A549 (cell line): Measurements from ENCODE around the gene TCF4. TPM values are rescaled to one million over a fixed set of nuclear protein-coding genes. Genes with fewer than 3 reads are reported as not detected.

Experiments used
- ATAC-seq, 2 experiments: fragments of 200-7000 bp in 1 of 2; fragments of >200 bp in 1 of 2; cut with Nextera tagmentation in 1 of 2; cut with Tn5 transposase in 1 of 2; 3 replicates each; pipeline versions ENCODE4 v1.8.0 to v1.9.1; 2018 to 2020; ENCODE audit warnings: mild to moderate bottlenecking in 1 of 2, moderate library complexity in 1 of 2
- CTCF ChIA-PET: fragments of 300-600 bp; sonication (Branson Sonifier 250); formaldehyde crosslinking; extraction: SDS; loops from one replicate; lab custom pipeline; 2021; ENCODE audit warnings: antibody characterized with exemption, inconsistent platforms; lab: Yijun Ruan, JAX
- POLR2A ChIA-PET: fragments of 350-600 bp; formaldehyde crosslinking; extraction: SDS; loops from one replicate; lab custom pipeline; 2021; ENCODE audit warnings: antibody characterized with exemption, inconsistent platforms; lab: Yijun Ruan, JAX
- DNase-seq, 2 experiments: peaks; one replicate each; pipeline versions ENCODE4 v3.0.0 to v3.0.0-alpha.2; 2011 to 2016; ENCODE audit warnings: low read depth in 1 of 2, low spot score in 1 of 2
- FAIRE-seq: peaks from 2 replicates; lab custom pipeline; 2011; peaks lifted over from hg19 to GRCh38; lab: Jason Lieb, UNC
- H3K27ac ChIP-seq, 2 experiments: fragments of >200 bp; sonication (Bioruptor Twin); formaldehyde crosslinking; 3 replicates each; pipeline ENCODE4 v1.5.1; 2016 to 2017
- H3K4me1 ChIP-seq: fragments of >200 bp; sonication (Bioruptor Twin); formaldehyde crosslinking; 3 replicates; pipeline ENCODE4 v1.6.1; 2016
- H3K4me2 ChIP-seq: fragments of >200 bp; sonication (Bioruptor Twin); formaldehyde crosslinking; 3 replicates; pipeline ENCODE4 v1.6.1; 2016
- H3K4me3 ChIP-seq: fragments of >200 bp; sonication (Bioruptor Twin); formaldehyde crosslinking; 3 replicates; pipeline ENCODE4 v1.5.1; 2016
- H3K9me3 ChIP-seq: fragments of >200 bp; sonication (Bioruptor Twin); formaldehyde crosslinking; 3 replicates; pipeline ENCODE4 v1.6.1; 2016
- CBX2 ChIP-seq: fragments of 200-600 bp; sonication (generic); IDR thresholded peaks from 2 replicates; pipeline ENCODE4 v1.6.1; 2016; ENCODE audit warnings: low read depth, mild to moderate bottlenecking, borderline replicate concordance
- CHD2 ChIP-seq: fragments of 150-350 bp; IDR thresholded peaks from 2 replicates; pipeline ENCODE4 v1.6.1; 2014; ENCODE audit warnings: low read length; ENCODE audit not compliant: partially characterized antibody
- CTCF ChIP-seq: fragments of >200 bp; sonication (Bioruptor Twin); formaldehyde crosslinking; IDR thresholded peaks from 3 replicates; pipeline ENCODE4 v1.5.1; 2016
- EHMT2 ChIP-seq: fragments of 200-600 bp; sonication (generic); IDR thresholded peaks from 2 replicates; pipeline ENCODE4 v1.6.1; 2016; ENCODE audit warnings: antibody characterized with exemption, low read depth, mild to moderate bottlenecking, moderate library complexity
- ELK1 ChIP-seq: fragments of 150-350 bp; IDR thresholded peaks from 2 replicates; pipeline ENCODE4 v1.6.1; 2014; ENCODE audit warnings: low read depth, mild to moderate bottlenecking, low read length
- EP300 ChIP-seq, 2 experiments: fragments of >200 bp; sonication (Bioruptor Twin); formaldehyde crosslinking; IDR thresholded peaks; 2 replicates in 1 of 2; 3 replicates in 1 of 2; pipeline ENCODE4 v1.6.1; 2016 to 2017
- FOSL2 ChIP-seq, 2 experiments: fragments of 450-650 bp in 1 of 2; fragments of >200 bp in 1 of 2; sonication (Bioruptor Twin) in 1 of 2; formaldehyde crosslinking; IDR thresholded peaks; 2 replicates each; pipeline versions ENCODE4 v1.5.0 to v1.6.1; 2016 to 2020; ENCODE audit warnings: mild to moderate bottlenecking in 1 of 2, moderate library complexity in 1 of 2
- JUN ChIP-seq, 2 experiments: fragments of >200 bp; sonication (Bioruptor Twin); formaldehyde crosslinking; IDR thresholded peaks; 2 replicates in 1 of 2; 3 replicates in 1 of 2; pipeline ENCODE4 v1.6.1; 2016 to 2017
- KDM1A ChIP-seq: fragments of 200-600 bp; sonication (generic); IDR thresholded peaks from 2 replicates; pipeline ENCODE4 v1.6.1; 2016; ENCODE audit warnings: low read depth, mild to moderate bottlenecking
- KDM5A ChIP-seq: fragments of 200-600 bp; sonication (generic); IDR thresholded peaks from 2 replicates; pipeline ENCODE4 v1.6.1; 2016; ENCODE audit warnings: antibody characterized with exemption, mild to moderate bottlenecking
- MAFK ChIP-seq: fragments of 450-650 bp; IDR thresholded peaks from 2 replicates; pipeline ENCODE4 v1.6.1; 2014; ENCODE audit not compliant: partially characterized antibody
- MAX ChIP-seq: IDR thresholded peaks from 2 replicates; pipeline ENCODE4 v1.6.1; 2012
- MAZ ChIP-seq: fragments of 150-350 bp; IDR thresholded peaks from 2 replicates; pipeline ENCODE4 v1.6.1; 2014; ENCODE audit warnings: antibody characterized with exemption, low read depth, low read length, borderline replicate concordance
- NPAS2 ChIP-seq: fragments of 250-450 bp; sonication (Bioruptor Pico); IDR thresholded peaks from 2 replicates; pipeline ENCODE4 v1.8.0; 2022; ENCODE audit warnings: mild to moderate bottlenecking, moderate library complexity, borderline replicate concordance
- PHF8 ChIP-seq: fragments of 200-600 bp; sonication (generic); IDR thresholded peaks from 2 replicates; pipeline ENCODE4 v1.6.1; 2016; ENCODE audit warnings: low read depth, mild to moderate bottlenecking, antibody characterized with exemption, moderate library complexity, borderline replicate concordance
- RARB ChIP-seq: fragments of 250-450 bp; sonication (Bioruptor Pico); IDR thresholded peaks from 2 replicates; pipeline ENCODE4 v1.8.0; 2021; ENCODE audit warnings: mild to moderate bottlenecking, moderate library complexity
- RFX5 ChIP-seq: fragments of 450-650 bp; IDR thresholded peaks from 2 replicates; pipeline ENCODE4 v1.7.1; 2014; ENCODE audit warnings: antibody characterized with exemption, mild to moderate bottlenecking, moderate library complexity
- SMC3 ChIP-seq: fragments of >200 bp; sonication (Bioruptor Twin); formaldehyde crosslinking; IDR thresholded peaks from 3 replicates; pipeline ENCODE4 v1.6.1; 2018; ENCODE audit warnings: inconsistent platforms
- TFCP2L1 ChIP-seq: fragments of 250-450 bp; sonication (Bioruptor Pico); IDR thresholded peaks from 2 replicates; pipeline ENCODE4 v1.5.0; 2021; ENCODE audit warnings: mild to moderate bottlenecking
- WGBS: methylation state at CpG from one replicate; pipeline ENCODE4 v1.1.6; 2017; ENCODE audit errors: missing lambda C conversion rate; 5-methylcytosine and 5-hydroxymethylcytosine counted together
- polyA plus RNA-seq, 4 experiments: library from polyadenylated mRNA; depleted of rRNA in 3 of 4; stranded (reverse); fragments of >200 nt; fragmentation: RNase III in 1 of 4; extraction: RNeasy Plus Mini Kit Qiagen cat#74134 plus additional on column Dnase treatment in 1 of 4; gene quantifications; 2 replicates in 3 of 4; 3 replicates in 1 of 4; pipeline ENCODE4 v1.2.3, GENCODE V29; 2011 to 2017

Gene TCF4
- polyA plus RNA-seq, 2 of the 4 experiments (the other 2 are of a cell fraction) = 3.0 to 4.0 TPM

- Histone ChIP-seq H3K4me3 (no peak overlapping the region), H3K27ac (no peak overlapping the region), H3K4me1 (no peaks in the 10 kb centered on the region), H3K4me2 (no peak overlapping the region), H3K9me3 (no peaks in the 10 kb centered on the region)
- FAIRE-seq = no peak
- 98% methylated on average over 5 of the region's 5 CpGs for WGBS
- no peak for DNase-seq
- ATAC-seq = no peak
- TF ChIP-seq NPAS2 (CRISPR knock-in tag) = no peak
- no peak for TF ChIP-seq FOSL2 (IDR thresholded peaks at IDR 0.05)
- TF ChIP-seq FOSL2 (CRISPR knock-in tag; IDR thresholded peaks at IDR 0.05) = no peak
- POLR2A ChIA-PET = no interaction called here
- CTCF ChIA-PET = no interaction called here
Observed at GRCh38 chr18:55214969-55215368, 373.0 kb downstream of the TCF4 start.

- ChIA-PET POLR2A (no interaction called here), CTCF (interaction anchor here (1.2 kb wide), 1 partner anchor 61 kb away, joined by 3 read pairs; no protein-coding TSS in a partner anchor)
- H3K4me2 ChIP-seq = no peak overlapping the region
- WGBS = 93% methylated on average over 2 of the region's 2 CpGs
- H3K4me3 ChIP-seq = no peak overlapping the region
- ATAC-seq (no peak), DNase-seq (no peak)
- H3K27ac ChIP-seq = no peak overlapping the region
- H3K9me3 ChIP-seq = no peaks in the 10 kb centered on the region
- no peaks in the 10 kb centered on the region for H3K4me1 ChIP-seq
- TF ChIP-seq JUN (IDR thresholded peaks at IDR 0.05) (no peak), RFX5 (no peak), TFCP2L1 (no peak), ELK1 (no peak), KDM5A (no peak), KDM1A (no peak), MAX (no peak), PHF8 (no peak), SMC3 (no peak), RARB (CRISPR knock-in tag) (no peak), CTCF (no peak)
- TF ChIP-seq, all 56 proteins: peak for 0
- FAIRE-seq = no peak
Observed at GRCh38 chr18:55214534-55214933, 373.5 kb downstream of the TCF4 start.

GRCh38 chr18:55213586-55213985 lies 374.4 kb downstream of the TCF4 start:
- FAIRE-seq (no peak), DNase-seq (no peak), ATAC-seq (no peak)
- 50% methylated on average over 1 of the region's 1 CpG for WGBS
- no peak overlapping the region for H3K4me3 ChIP-seq
- no peak for TF ChIP-seq MAFK
- H3K27ac ChIP-seq = no peak overlapping the region
- no peak overlapping the region for H3K4me2 ChIP-seq
- H3K9me3 ChIP-seq = no peaks in the 10 kb centered on the region
- H3K4me1 ChIP-seq = no peaks in the 10 kb centered on the region
- CTCF ChIA-PET = interaction anchor here (0.6 to 1.2 kb wide), 3 partner anchors 21 to 987 kb away, joined by 3 read pairs; no protein-coding TSS in a partner anchor
- POLR2A ChIA-PET = no interaction called here

GRCh38 chr18:55206927-55207326 lies 381.1 kb downstream of the TCF4 start:
- FAIRE-seq (no peak), ATAC-seq (no peak)
- 21% methylated on average over 2 of the region's 2 CpGs for WGBS

More at GRCh38 chr18:55206927-55207326, 381.1 kb downstream of the TCF4 start:
- ChIA-PET POLR2A (no interaction called here), CTCF (no interaction called here)
- H3K4me3 ChIP-seq = no peak overlapping the region
- no peak for TF ChIP-seq EP300 (IDR thresholded peaks at IDR 0.05)
- TF ChIP-seq MAX = no peak
- no peak for TF ChIP-seq CHD2
- TF ChIP-seq EHMT2 = no peak
- no peak for TF ChIP-seq CBX2
- TF ChIP-seq MAZ = no peak
- H3K27ac ChIP-seq = no peak overlapping the region
- no peak for DNase-seq
- H3K9me3 ChIP-seq = no peaks in the 10 kb centered on the region
- no peaks in the 10 kb centered on the region for H3K4me1 ChIP-seq
- H3K4me2 ChIP-seq = no peak overlapping the region
